Activated naive CD8-positive, alpha-beta T cell (primary cell): ENCODE data around the gene MALRD1.

Source experiments
- H3K27ac Mint-ChIP-seq: one replicate; pipeline ENCODE4 v1.8.0; 2021; ENCODE audit warnings: mixed read lengths
- H3K27me3 Mint-ChIP-seq: one replicate; pipeline ENCODE4 v1.8.0; 2021; ENCODE audit warnings: mixed read lengths
- H3K36me3 Mint-ChIP-seq: one replicate; pipeline ENCODE4 v1.8.0; 2021; ENCODE audit warnings: mixed read lengths
- H3K4me1 Mint-ChIP-seq: one replicate; pipeline ENCODE4 v1.8.0; 2021; ENCODE audit warnings: low read depth, mixed read lengths
- H3K4me3 Mint-ChIP-seq: one replicate; pipeline ENCODE4 v1.8.0; 2021; ENCODE audit warnings: mild to moderate bottlenecking, mixed read lengths
- H3K9me3 Mint-ChIP-seq: one replicate; pipeline ENCODE4 v1.8.0; 2021; ENCODE audit warnings: low read depth, mixed read lengths

Gene MALRD1

DNA sequence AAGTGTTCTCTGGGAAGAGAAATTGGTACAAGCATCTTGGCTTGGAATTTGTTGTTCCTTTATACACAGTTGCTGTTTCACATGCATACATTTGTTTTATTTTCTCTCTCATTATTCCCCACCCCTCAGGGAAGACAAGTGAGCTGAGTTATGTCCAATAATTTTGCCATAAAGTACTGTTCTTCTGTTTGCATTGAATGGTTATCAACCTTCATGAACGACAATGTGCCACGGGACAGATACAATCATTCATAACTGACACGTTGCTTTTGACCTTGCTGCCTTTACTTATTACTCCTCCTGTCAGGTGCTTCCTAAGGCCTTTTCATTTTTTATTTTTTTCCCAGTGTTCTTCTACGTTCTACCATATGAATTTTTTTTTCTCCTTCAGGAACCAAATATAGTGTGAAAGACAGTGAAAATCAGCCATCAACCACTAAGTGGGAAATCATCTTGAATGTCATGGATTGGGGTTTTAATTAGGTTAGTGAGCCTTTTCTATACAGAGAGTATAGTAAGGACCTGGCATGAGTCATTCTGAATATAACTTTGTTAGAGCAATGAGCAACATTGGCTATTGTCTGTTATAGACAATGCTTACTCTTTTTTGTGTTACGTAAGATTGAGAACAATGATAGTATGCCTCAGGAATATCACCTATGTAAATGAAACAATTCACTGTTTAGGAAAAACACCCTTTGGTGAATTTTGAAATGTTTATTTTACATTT lies 383.2 kb downstream of the MALRD1 start:
- no peak overlapping the region for H3K27ac Mint-ChIP-seq
- H3K27me3 Mint-ChIP-seq, result no peaks in the 10 kb centered on the region
- H3K36me3 Mint-ChIP-seq, result no peaks in the 10 kb centered on the region
- no peak overlapping the region for H3K4me3 Mint-ChIP-seq
- H3K4me1 Mint-ChIP-seq, result no peaks in the 10 kb centered on the region
- no peaks in the 10 kb centered on the region for H3K9me3 Mint-ChIP-seq

DNA sequence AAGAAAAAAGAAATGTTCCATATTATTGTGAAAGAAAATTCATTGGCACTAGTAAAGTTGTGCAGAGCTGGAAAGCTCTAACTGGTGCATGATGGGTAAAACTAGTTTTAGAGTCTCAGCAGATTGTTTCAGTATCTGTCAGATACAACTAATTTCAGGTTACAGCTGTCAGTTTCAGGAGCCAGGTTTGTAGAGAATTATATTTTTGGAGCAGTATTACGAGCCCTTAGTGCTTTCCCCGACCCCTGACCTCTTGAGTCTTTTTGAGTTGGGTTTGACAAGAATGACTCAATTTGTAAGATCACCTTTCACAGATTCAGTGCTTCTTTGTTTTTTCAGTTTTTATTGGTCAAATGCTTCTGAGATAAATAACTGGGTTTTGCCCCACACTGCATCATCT lies 401.3 kb downstream of the MALRD1 start:
- Mint-ChIP-seq H3K4me1 (no peaks in the 10 kb centered on the region), H3K9me3 (peaks cover 11% of the 10 kb centered on the region)

DNA sequence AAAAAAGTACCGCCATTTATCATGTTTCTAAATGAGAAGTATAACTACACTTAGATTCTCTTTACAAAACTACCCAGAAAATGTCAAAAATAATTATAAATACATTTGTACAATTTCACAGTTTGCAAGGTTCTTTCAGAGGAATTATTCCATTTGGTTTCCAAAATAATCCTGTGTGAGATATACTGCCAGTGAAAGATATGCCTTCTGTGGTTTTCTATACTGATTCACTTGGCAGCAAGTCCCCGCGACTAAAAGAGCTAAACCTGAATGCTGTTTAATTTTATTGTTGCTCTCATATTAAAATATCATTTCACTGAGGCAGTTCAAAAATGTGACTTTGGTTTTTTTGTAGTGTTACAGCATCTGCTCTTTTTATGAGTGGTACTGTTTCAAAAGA lies 402.8 kb downstream of the MALRD1 start:
- Mint-ChIP-seq H3K9me3 (peaks cover 11% of the 10 kb centered on the region), H3K4me1 (no peaks in the 10 kb centered on the region), H3K4me3 (no peak overlapping the region), H3K36me3 (no peaks in the 10 kb centered on the region), H3K27me3 (no peaks in the 10 kb centered on the region), H3K27ac (no peak overlapping the region)

More for the DNA sequence above, 401.3 kb downstream of the MALRD1 start:
- H3K27ac Mint-ChIP-seq, result no peak overlapping the region
- no peaks in the 10 kb centered on the region for H3K36me3 Mint-ChIP-seq
- H3K4me3 Mint-ChIP-seq, result no peak overlapping the region
- H3K27me3 Mint-ChIP-seq, result no peaks in the 10 kb centered on the region

DNA sequence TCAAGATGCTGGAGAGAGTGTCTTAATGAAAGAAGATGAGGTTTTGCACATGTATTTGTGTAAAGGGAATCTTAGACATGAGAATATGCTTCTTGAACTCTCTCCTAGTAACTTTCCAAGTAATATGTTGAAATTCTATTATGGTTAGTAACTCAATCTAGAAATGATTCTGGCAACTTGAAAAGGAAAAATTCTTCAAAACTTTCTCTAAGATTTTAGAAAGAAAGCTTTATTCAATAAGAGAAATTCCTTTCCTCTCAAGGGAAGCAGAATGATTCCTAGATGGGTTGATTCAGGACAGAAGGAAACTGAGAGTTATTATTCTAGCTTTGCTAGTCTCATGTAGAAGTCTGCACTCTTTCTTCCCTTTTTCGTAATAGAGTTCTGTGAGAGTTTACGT lies 403.3 kb downstream of the MALRD1 start:
- Mint-ChIP-seq H3K4me1 (no peaks in the 10 kb centered on the region), H3K36me3 (no peaks in the 10 kb centered on the region), H3K27ac (no peak overlapping the region), H3K27me3 (no peaks in the 10 kb centered on the region), H3K4me3 (no peak overlapping the region), H3K9me3 (peaks cover 11% of the 10 kb centered on the region)

DNA sequence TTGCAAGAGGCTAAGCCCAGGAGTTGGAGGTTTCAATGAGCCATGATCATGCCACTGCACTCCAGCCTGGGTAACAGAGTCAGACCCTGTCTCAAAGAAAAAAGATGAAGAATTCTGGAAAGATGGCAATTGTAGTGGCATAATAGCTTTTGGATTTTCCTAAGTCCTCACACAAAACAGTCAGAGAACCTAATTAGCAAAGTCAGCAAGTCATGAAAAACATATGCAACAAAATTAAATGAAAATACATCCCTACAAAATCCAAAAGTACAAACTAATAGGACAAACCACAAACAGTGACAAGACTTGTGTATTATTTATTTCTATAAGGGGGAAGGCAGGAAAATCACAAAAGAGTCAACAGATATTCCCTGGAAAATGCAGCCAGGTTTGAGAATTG lies 405.4 kb downstream of the MALRD1 start:
- Mint-ChIP-seq H3K4me1 (no peaks in the 10 kb centered on the region), H3K9me3 (peaks cover 11% of the 10 kb centered on the region), H3K36me3 (no peaks in the 10 kb centered on the region), H3K27me3 (no peaks in the 10 kb centered on the region), H3K27ac (no peak overlapping the region), H3K4me3 (no peak overlapping the region)

DNA sequence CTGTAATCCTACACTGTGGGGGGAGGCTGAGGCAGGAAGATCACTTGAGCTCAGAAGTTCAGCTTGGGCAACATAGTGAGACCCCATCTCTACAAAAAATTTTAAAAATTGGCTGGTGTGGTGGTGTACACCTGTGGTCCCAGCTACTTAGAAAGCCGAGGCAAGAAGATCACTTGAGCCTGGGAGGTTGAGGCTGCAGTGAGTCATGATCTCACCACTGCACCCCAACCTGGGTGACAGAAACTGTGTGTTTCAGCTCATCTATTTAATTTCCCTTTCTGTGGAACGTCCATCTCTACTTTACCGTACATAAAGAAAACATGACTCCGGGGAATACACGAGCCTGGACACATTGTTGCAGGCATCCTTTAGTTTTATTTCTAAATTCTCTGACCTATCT lies 413.0 kb downstream of the MALRD1 start:
- Mint-ChIP-seq H3K27ac (no peak overlapping the region), H3K4me3 (no peak overlapping the region), H3K9me3 (no peaks in the 10 kb centered on the region), H3K27me3 (no peaks in the 10 kb centered on the region), H3K4me1 (no peaks in the 10 kb centered on the region), H3K36me3 (no peaks in the 10 kb centered on the region)

DNA sequence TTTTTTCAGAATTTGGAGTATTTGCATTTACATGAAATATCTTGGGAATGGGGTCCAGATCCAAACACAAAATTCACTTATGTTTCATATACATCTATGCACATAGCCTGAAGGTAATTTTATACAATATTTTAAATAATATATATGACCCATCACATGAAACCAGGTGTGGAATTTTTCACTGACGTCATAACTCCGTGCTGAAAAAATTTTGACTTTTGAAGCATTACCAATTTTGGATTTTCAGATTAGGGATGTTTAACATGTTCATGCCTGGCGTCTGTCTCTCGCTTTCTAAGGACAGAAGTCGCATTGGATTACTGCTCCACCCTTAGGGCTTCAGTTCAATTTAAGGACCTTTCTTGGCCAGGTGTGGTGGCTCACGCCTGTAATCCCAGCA lies 418.1 kb downstream of the MALRD1 start:
- no peaks in the 10 kb centered on the region for H3K9me3 Mint-ChIP-seq
- no peak overlapping the region for H3K4me3 Mint-ChIP-seq
- H3K4me1 Mint-ChIP-seq, result no peaks in the 10 kb centered on the region
- no peaks in the 10 kb centered on the region for H3K27me3 Mint-ChIP-seq
- no peaks in the 10 kb centered on the region for H3K36me3 Mint-ChIP-seq
- H3K27ac Mint-ChIP-seq, result no peak overlapping the region

DNA sequence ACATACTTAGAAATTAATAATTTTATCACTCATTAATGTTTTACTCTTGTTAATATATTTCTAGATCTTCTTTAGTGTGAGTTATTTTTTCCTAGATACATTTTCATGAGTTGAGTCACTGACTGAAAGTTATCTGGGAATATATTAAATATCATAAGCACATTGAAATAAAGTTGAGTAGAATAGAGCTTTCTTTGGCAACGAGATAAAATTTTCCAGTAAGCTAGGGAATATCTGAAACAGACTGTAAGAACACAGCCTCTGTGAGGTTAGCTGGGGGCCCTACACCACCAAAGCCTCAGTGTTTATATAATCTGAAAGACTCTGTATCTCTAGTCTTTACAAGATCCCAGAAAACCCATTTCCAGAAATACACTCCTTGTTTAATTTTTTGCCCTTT lies 419.8 kb downstream of the MALRD1 start:
- Mint-ChIP-seq H3K4me3 (no peak overlapping the region), H3K9me3 (peaks cover 1% of the 10 kb centered on the region), H3K27me3 (no peaks in the 10 kb centered on the region), H3K4me1 (no peaks in the 10 kb centered on the region), H3K36me3 (no peaks in the 10 kb centered on the region), H3K27ac (no peak overlapping the region)

DNA sequence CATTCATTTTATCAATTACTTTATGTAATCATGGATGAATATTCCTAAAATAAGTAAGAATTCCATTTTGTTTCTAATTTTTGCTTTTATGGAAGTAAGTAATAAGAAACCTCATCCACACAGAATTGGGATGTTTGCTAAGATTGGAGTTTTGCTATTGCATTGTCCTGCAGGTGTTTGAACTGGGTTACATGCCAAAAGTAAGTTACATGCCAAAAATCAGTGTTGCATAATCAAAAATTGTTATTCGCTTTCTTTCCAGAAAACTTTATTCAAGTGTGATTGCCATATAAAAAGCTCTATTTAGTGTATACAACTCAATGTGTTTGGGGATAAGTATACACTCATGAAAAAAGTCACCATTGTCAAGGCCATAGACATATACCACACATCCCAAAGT lies 420.9 kb downstream of the MALRD1 start:
- no peak overlapping the region for H3K27ac Mint-ChIP-seq
- no peaks in the 10 kb centered on the region for H3K36me3 Mint-ChIP-seq
- H3K4me3 Mint-ChIP-seq, result no peak overlapping the region
- no peaks in the 10 kb centered on the region for H3K27me3 Mint-ChIP-seq
- no peaks in the 10 kb centered on the region for H3K4me1 Mint-ChIP-seq
- peaks cover 7% of the 10 kb centered on the region for H3K9me3 Mint-ChIP-seq

DNA sequence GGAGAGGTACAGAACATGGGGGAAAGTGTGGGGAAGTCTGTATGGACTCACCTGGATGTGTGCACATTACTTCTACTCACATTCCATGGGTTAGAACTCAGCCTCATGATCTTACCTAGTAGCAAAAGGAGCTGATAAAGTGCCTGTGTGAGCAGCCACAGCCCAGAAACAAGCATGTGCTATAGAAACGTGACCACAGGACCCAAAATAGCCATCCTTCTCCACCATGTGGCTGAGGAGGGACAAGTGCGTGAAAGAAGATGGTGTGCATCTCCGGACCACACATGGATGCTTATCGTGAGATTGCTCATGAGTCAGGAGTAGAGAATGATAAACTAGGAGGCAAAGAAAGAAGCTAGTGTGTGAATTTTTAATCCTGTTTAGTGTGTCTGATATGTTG lies 431.3 kb downstream of the MALRD1 start:
- Mint-ChIP-seq H3K36me3 (no peaks in the 10 kb centered on the region), H3K9me3 (peaks cover 9% of the 10 kb centered on the region), H3K4me1 (no peaks in the 10 kb centered on the region), H3K27ac (no peak overlapping the region), H3K4me3 (no peak overlapping the region), H3K27me3 (no peaks in the 10 kb centered on the region)

DNA sequence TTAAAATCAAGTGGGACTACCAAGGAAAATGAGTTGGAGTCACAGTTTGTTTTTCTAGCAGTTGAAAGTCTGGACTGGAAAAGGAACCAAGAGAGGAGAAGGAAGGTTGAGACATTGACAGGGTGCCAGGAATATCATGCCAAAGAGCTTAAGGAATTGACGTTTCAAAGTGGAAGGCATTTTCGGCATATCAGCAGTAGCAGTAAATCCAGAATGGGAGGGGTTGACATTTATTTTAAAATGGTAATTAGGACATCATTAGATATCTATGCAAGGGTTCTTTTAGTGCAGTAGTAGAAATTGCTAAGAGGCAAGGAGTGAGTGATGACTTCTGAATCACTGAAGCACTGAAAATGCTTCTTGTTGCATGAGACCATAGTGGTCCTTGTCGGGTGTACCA lies 431.8 kb downstream of the MALRD1 start:
- Mint-ChIP-seq H3K9me3 (peaks cover 9% of the 10 kb centered on the region), H3K27me3 (no peaks in the 10 kb centered on the region), H3K36me3 (no peaks in the 10 kb centered on the region), H3K4me3 (no peak overlapping the region), H3K27ac (no peak overlapping the region), H3K4me1 (no peaks in the 10 kb centered on the region)

DNA sequence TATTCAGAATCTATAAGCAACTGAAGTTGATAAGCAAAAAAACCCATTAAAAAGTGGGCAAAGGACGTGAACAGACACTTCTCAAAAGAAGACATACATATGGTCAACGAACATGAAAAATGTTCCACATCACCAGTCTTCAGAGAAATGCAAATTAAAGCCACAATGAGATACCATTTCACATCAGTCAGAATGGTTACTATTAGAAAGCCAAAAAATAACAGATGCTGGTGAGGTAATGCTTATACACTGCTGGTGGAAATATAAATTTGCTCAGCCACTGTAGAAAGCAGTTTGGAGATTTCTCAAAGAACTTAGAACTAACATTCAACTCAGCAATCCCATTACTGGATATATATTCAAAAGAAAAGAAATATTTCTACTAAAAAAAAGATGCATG lies 434.8 kb downstream of the MALRD1 start:
- H3K27me3 Mint-ChIP-seq, result no peaks in the 10 kb centered on the region
- H3K4me3 Mint-ChIP-seq, result no peak overlapping the region
- no peaks in the 10 kb centered on the region for H3K36me3 Mint-ChIP-seq
- no peak overlapping the region for H3K27ac Mint-ChIP-seq
- H3K4me1 Mint-ChIP-seq, result no peaks in the 10 kb centered on the region
- H3K9me3 Mint-ChIP-seq, result peaks cover 9% of the 10 kb centered on the region

DNA sequence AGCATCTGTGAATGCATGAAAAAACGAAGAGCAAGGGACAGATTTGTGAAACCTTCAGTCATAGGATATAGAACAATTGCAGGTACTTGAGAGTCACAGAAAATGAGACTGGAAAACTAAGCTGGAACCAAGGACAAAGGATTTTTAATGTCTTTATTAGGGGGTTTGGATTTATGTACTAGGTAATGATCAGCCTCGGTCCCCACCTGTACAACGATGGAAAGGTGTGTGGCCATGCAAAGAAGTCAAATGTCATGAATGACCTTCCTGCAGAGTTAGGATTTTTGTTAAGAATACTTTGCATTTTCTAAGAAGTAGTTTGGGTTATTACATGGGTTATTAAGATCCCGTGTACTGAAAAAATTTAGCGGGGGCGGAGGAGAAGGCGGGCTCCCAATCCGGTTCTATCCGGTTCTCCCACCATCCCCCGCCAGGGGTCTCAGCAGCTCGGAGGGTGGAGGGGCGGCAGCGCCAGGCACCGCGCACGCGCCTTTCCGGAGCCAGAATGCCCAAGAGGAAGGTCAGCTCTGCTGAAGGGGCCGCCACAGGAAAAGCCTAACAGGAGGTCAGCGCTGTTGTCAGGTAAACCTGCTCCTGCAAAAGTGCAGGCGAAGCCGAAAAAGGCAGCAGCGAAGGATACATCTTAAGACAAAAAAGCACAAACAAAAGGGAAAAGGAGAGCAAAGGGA lies 440.1 kb downstream of the MALRD1 start:
- H3K4me3 Mint-ChIP-seq, result no peak overlapping the region
- H3K27me3 Mint-ChIP-seq, result no peaks in the 10 kb centered on the region
- H3K36me3 Mint-ChIP-seq, result no peaks in the 10 kb centered on the region
- H3K4me1 Mint-ChIP-seq, result no peaks in the 10 kb centered on the region
- H3K9me3 Mint-ChIP-seq, result peaks cover 3% of the 10 kb centered on the region
- no peak overlapping the region for H3K27ac Mint-ChIP-seq

DNA sequence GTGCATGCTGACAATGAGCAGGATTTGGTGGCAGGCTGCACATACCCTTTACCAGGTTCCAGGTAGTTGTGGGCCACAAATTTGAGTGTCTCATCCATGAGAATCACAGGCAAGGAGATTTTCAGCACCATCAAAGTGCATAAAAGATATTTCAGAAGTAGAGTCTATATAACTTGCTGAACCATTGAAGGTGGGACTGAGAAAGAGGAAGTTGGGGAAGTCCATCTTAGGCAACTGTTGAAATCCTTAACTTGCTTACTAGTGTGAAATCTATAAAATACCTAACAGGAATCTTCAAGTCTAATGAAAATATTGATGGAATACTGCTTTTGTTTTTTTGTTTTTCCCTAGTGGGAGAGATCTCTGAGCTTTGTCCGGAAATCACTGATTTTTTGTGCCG lies 442.6 kb downstream of the MALRD1 start:
- H3K9me3 Mint-ChIP-seq, result no peaks in the 10 kb centered on the region
- H3K4me3 Mint-ChIP-seq, result no peak overlapping the region
- no peaks in the 10 kb centered on the region for H3K27me3 Mint-ChIP-seq

DNA sequence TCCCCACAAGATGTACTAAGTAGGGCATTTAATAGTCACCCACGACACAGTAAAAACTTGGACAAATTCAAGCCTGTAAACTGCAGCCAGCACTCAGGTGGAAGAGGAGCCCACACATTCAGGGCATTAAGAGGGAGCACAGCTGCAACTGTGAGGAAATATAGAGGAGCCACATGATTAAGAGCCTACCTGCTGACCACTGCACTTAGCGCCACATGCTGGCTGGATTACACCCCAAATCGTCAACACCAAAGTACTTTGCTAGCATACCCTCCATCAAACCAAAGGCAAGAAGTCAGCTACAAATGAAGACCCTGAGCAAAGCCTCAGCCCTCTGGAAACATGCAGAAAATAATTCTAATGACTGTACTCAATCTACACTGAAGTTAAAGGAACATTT lies 445.3 kb downstream of the MALRD1 start:
- Mint-ChIP-seq H3K4me1 (no peaks in the 10 kb centered on the region), H3K9me3 (no peaks in the 10 kb centered on the region), H3K27me3 (no peaks in the 10 kb centered on the region), H3K36me3 (no peaks in the 10 kb centered on the region), H3K27ac (no peak overlapping the region), H3K4me3 (no peak overlapping the region)

More for the DNA sequence above, 442.6 kb downstream of the MALRD1 start:
- Mint-ChIP-seq H3K27ac (no peak overlapping the region), H3K36me3 (no peaks in the 10 kb centered on the region), H3K4me1 (no peaks in the 10 kb centered on the region)

DNA sequence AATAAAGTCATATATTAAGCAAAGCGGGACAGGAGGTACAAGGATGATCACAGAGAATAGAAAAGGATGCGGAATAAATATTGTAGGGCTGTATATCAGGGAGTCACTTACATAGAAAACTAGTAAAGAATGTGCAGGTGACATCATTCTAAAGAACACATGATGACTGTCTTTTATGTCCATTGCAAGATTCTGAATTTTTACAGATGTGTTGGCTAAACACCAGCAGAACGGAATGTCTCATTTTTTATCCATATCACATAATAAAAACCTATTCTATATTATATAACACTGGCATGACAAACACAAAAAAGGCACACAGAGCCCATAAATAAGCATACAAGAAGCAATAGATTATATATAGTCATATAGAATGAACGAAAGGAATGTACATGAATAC lies 448.4 kb downstream of the MALRD1 start:
- Mint-ChIP-seq H3K4me3 (no peak overlapping the region), H3K27me3 (no peaks in the 10 kb centered on the region), H3K27ac (no peak overlapping the region), H3K36me3 (no peaks in the 10 kb centered on the region), H3K4me1 (no peaks in the 10 kb centered on the region), H3K9me3 (no peaks in the 10 kb centered on the region)
